HG02852 (cell line): ENCODE measurements around the gene RCBTB2.
"Not testable (repeated sequence)": the region's sequence is repeated elsewhere in the genome, so short reads cannot be mapped to it uniquely, and the experiment has no call there.

Experiments used
- ATAC-seq: cut with Tn5 transposase; IDR thresholded peaks from one replicate; pipeline ENCODE4 v1.9.1; 2021; ENCODE audit warnings: mild to moderate bottlenecking, moderate library complexity; ENCODE audit not compliant: unreplicated experiment

Gene RCBTB2

DNA sequence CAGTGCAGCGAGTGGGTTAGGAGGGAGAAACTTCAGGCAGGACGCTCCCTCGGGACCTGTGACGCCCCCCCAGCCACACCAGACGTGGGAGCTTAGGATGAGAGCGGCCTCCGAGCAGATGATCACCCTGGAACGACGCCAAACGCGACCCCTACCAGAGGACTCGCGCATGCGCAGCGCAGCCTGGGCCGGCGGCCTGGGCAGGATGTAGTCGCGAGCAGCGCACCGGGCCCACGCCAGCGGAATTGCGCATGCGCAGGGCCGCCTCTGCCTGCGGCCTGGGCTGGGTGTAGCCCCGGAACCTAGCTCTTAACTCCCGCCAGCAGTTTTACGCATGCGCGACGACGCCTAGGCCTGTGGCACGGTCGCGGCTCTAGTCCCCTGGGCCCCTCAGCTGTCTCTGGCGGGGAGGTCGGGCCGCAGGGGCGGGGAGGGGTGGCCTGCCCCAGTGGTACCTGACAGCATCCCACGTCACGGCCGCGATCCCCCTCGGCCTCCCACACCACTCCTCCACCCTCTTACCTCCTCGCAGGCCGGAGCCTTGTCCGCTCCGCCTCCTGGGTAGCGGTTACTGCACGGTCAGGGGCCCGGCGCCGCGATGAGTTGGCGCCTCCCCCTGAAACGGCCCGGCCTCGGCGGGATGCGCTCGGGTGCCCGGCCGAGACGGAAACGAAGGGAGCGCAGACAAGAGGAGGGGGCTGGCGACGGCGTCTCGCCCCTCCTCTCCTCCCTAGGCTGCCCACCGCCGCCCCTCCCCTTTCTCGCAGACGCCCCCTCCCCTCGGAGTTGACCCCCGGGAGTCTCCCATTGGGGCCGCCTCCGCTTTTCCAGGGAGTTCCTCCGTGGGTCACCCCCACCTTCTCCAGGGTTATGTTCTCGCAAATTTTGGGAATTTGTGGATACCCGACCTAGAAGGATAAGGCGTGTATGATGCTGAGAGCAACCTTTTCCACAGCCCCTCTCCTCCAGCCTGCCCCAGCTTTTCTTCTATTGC lies at the start of gene RCBTB2:
Gene RCBTB2, minus strand, starts transcription at position 575 of the 994 bp plus-strand sequence. CDS start 11,141 bp downstream, outside the sequence.
- peak; percentile 85 for ATAC-seq

DNA sequence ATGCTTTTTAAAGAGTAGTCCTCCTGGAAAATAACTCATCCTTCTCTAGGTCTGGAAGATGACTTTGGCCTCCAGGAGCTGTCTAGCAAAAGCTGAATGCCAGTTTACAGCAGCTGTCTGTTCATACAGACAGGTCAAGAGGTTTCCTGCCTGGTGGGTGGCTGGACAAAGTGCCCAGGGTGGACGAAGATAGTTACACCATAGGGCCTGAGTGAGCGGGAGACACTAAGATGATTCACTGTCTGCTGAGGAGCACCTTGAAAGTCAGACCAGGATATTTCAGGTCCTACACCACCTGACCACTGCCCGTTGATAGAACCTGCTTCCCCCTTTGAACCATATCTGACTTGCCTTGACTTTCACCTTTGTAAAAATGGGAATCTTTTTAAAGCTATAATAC lies 49.2 kb upstream of the RCBTB2 start:
- ATAC-seq = no peak

DNA sequence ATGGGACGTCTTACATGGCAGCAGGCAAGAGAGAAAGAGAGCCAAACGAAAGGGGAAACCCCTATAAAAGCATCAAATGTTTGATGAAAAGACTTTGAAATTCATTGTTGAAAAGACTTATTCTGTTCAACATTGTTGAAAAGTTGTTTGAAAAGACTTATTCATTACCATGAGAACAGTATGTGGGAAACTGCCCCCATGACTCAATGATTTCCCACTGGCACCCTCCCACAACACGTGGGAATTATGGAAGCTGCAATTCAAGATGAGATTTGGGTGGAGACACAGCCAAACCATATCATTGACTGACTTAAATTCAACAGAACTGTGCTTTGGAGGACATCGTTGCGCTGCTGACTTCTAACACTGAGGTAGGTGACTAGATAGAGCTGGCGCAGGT lies 48.0 kb upstream of the RCBTB2 start:
- no peak for ATAC-seq

DNA sequence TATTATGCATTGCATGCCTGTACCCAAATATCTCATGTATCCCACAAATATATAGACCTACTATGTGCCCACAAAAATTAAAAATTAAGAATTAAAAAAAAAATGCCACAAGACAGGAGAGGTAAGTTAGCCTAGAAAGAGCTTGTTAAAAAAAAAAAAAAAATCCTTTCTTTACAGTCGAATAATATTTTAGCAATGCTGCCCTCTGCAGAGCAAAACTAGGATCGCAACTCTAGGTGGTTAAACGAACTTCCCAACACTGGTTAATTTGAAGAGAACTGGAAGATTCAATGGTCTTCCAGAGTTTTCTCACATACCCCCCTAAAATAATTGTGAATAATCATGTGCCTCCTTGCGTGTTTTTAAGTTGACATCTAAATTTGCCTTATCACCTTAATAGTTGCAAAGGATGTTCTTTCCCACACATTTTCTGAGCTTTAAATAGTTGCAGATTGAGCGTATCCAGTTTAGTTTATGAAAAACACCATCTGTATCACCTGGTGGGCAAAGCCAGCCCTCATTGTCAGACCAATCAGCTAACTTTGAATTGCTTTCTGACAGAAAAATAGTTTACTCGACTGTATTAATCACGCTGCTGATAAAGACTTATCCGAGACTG lies 47.4 kb upstream of the RCBTB2 start:
- ATAC-seq = no peak

DNA sequence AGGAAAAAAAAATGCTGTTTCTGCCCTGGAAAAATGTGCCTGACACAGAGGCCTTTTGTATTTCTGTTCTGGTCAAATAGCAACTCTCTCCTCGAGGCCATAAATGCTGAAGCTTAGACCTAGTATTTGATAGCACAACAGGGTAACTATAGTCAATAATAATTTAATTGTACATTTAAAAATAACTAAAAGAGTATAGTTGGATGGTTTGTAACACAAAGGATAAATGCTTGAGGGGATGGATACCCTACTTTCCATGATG lies 47.0 kb upstream of the RCBTB2 start:
- not testable (repeated sequence) for ATAC-seq

DNA sequence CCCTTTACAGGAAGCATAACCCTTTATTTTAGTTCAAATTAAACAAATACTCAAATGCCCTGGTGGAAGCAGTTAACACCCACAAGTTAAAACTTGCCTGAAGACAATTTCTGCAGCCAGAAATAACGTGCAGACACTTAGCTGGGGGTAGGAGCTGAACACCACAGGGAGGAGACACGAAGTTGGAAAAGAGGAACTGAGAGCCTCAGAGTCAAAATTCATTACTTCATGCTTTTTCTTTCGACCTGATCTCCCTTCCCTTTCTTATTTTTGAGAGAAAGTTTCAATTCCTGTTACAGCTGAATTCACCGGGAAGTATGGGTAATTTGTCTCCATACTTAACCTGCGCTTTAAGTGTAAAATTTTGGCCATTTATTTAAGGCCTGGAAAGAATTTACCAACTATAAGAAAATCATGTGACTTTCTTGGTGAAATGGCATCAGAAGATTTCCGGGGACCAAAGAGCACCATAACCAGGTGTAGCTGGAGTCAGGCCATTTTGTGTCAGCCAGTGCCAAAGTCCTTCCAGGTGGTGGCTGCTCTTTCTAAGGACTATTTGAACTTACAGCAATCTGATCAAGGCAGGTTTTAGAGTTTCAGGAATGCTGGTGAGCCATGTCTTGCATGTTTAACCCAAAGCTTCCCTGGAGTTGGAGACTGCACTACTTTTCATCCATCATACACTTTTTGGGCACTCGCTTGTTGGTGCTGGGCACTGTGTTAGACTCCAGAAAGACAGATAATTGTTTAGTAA lies 46.5 kb upstream of the RCBTB2 start:
- ATAC-seq = peak; percentile 89

DNA sequence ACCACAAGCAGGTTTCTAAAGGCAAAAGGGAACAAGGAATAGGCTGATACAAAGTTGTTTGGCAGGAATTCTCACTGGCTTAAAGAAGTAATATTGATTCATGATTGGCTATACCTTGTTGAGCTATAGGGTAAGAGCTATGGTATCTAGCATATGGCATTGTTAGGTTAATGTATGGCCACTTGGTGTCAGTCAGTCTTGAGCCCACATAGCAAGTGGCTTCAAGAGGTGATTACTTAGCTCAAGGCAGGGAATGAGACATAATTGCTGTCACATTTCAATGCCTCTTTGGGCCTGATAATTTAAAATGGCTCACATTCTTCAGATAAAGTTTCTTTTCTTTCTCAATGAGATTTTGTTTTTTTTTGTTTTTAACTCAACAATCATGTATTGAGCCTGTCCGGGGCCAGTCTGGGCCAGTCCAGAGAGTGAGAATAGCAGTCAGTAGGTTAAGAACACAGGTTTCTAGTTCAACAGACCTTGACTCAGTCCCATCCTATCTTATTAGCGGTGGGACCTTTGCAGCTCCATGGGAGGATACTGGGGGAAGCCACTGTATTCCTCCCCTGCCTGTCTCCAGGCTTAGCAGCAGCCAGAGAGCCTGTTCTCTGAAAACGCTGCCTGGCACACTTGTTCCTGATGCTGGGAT lies 45.8 kb upstream of the RCBTB2 start:
- ATAC-seq = peak; percentile 49

DNA sequence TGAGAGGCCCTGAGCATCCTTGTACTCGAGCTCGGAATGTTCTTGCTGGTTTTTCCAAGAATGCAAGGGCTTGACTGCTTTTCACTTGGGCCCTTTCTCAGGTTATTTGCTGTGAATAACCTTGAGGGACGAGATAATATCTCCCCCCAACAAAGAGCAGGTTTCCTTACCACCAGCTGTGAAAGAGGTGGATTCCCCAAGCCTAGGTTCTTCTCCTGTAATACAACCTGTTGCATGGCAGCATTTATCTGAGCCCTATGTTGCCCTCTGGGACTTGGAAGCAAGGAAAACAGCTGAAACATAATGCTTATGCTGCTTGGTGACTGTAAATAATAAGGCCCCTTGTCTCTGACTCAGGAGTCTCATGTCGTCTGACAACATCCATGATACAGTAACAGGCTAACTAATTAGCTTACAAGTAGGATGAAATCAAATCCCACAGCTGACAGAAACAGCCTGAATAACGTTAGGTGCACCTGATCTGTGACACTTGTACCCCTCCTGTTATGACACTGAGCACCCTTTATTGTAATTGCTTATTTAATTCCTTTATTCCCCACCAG lies 43.6 kb upstream of the RCBTB2 start:
- no peak for ATAC-seq

DNA sequence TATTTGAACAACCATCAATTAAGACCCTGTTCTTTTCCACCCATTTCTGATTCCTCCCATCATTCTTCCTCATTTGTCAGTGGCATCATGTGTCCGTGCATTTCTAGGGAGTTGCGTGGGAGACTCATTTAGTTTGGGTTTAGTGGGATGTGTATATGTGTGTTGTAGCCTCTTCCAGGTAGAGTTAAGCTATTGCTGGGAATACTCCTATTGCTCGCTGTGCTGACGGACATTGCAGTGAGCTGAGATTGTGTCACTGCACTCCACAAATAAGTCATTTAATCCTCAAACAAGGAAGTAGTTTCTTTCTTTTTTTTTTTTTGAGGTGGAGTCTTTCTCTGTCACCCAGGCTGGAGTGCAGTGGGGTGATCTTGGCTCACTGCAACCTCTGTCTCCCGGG lies 42.2 kb upstream of the RCBTB2 start:
- no peak for ATAC-seq

DNA sequence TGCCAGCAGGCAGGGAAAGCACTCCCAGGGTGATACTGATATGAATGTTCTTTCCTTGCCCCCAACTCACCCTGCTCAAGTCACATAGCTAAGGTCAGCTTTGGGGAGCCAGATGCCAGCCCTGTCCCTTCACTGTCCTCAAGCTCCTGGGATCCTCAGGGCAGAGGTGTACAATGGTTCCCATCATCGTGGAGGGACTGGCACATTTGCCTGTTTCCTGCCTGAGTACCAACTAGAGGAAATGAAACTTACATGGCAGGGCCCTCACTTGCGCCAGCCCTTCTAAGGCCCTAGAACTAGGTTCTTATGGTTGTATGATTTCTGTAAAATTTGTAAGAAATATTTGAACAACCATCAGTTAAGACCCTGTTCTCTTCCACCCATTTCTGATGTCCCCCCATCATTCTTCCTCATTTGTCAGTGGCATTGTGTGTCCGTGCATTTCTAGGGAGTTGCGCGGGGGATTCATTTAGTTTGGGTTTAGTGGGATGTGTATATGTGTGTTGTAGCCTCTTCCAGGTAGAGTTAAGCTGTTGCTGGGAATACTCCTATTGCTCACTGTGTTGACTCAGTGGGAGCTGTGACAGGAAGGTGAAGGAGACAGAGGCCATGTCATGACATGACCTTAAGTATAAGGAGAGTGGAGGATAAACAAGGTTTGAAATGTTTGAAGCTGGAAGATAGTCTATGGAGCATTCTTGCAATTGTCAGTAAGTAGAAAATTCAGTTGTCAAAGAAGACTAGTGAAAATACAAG lies 41.3 kb upstream of the RCBTB2 start:
- ATAC-seq = no peak

DNA sequence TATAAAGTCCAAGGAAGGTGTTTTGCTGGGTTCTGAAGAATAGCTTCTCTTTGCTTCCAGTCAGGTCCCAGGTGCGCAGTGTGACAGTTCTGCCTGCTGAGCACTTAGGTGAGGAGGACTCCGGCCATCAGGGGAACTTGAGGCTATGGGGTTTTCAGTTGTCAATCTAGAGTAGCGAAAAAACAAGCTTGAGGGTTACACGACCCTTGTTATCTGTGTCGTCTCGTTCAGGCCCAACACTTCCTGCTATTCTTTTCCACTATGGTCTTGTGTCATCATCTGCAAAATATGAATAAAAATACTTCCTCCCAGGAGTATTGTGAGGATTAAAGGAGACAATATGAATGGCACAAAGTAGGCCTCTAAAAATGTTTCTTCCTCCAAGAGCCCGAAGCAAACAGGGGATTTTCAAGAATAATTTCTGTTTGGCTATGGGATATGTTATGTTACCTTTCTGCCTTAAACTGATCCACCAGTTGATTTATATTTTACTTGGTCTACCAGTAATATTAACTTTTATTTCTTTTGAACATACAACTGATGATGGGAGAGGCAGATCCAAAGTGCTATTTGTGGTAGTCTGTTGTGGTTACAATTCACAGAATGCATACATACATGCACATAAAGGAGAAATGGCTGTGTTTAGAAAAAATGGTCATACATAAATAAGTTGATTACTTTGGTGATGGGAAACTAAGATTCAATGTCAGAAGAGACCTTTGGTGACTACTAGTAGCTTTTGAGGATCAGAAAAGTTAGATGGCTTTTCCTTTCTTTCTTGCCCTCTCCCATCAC lies 40.5 kb upstream of the RCBTB2 start:
- ATAC-seq = no peak

DNA sequence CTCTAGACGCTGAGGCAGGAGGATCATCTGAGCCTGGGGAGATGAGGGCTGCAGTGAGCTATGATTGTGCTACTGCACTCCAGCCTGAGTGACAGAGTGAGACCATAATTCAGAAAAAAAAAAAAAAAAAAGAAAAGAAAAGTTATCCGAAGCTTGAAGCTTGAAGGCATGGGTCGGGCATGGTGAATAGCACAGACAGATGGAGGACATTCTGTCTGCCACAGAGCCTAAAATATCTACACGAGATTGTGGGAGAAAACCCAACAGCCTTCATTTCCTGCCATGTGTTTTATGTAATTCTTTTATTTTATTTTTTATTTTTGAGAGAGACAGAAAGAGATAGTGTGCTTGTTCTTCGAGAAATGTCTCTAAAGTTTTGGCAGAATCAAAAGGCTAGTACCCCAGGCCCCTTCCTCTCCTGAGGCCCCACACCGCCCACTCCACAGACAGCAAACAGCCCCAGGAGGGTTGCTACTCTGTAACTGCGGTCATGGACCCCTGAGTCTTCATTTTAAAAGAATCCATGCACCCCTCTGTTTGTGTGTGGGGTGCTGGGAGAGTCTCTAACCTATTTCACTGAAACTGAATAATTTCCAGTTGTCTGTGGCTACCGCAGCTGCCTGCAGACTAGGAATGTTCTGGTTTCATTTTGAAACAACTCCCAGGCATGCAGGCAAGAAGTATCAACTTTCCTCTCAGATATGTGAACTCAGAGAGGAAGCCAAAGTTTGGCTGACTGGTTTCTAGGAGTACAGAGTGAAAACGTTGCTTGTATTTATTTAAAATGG lies 38.4 kb upstream of the RCBTB2 start:
- ATAC-seq = peak; percentile 50

DNA sequence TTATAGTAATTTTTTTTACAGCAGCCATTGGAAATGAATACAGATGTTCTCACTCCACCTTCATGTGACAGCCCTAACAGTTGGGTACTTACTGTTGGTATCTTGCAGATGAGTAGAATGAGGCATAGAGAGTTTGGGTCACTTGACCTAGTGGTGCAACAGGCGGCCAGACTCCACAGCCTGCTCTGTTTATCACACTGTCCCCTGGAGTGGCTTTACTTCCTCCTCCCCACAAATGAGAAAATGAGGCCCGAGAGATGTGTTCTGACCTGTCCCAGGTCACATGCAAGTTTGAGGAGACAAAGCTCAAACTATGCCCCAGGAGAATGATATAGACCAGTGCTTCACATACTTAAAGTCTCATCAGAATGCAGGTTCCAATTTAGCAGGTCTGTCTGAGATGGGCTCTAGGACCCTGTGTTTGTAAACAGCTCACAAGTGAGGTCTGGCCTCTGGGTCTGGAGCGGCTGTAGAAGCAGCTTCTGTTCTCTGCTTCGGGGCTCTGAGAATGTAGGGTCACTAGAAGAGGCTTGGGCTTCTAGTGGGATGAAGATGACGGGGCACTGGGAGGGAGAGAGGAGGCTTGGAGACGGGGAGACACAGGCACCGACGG lies 37.4 kb upstream of the RCBTB2 start:
- no peak for ATAC-seq

DNA sequence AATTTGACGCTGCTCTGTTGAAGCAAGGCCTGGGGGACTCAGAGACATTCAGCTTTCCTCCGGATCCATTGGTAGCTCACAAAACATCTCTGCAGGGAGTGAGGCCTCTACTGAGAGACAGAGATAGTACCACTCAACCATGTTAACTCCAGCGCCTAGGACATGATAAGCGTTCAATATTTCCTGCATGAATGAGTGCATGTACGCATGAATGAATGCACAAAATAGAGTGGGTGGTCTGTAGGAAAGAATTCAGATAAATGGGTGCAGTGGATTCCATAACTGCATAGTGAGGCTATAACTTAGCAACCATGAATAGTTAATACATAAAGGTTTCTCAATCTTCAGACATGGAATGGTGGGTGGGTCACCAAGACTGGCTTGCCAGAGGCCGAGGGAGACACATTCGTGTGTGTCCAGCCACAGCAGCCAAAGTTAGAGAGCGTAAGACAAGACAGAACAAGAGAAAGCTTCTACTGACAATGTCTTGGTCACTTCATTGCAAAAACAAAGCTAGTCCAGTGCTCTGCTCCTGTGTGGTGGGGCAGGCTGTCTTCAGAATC lies 36.3 kb upstream of the RCBTB2 start:
- no peak for ATAC-seq

DNA sequence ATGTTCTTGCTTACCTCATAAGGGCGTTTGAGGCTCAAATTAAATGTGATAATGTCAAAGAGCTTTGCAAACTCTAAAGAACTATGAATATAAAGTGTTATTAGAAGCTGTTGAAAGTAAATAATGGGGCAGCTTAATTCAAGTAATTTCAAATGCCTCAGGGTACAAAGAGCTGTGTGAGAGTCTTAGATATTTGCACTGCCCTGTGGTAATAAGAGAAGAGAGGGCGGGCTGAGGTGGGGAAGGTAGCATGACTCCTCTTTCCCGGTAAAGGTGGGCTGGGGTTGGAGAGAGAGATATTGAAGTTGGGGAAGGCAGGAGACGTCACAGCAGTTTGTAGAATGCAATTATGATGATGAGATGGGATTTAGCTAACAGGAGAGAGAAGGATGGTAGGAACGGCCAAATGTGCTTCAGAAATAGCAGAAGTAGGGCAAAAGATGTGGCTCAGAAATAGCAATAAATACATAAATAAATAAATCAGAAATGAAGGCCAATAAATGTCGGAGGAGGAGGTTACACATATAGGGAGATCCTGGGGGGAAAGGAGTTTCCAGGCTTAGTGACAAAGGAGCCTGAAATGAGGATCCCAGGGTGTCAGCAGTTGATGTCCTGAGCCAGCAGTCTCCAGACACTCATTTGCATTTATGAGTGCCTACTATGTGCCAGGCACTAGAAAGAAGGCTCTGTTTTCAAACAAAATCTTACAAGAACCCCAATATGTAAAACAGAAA lies 35.7 kb upstream of the RCBTB2 start:
- ATAC-seq = no peak

DNA sequence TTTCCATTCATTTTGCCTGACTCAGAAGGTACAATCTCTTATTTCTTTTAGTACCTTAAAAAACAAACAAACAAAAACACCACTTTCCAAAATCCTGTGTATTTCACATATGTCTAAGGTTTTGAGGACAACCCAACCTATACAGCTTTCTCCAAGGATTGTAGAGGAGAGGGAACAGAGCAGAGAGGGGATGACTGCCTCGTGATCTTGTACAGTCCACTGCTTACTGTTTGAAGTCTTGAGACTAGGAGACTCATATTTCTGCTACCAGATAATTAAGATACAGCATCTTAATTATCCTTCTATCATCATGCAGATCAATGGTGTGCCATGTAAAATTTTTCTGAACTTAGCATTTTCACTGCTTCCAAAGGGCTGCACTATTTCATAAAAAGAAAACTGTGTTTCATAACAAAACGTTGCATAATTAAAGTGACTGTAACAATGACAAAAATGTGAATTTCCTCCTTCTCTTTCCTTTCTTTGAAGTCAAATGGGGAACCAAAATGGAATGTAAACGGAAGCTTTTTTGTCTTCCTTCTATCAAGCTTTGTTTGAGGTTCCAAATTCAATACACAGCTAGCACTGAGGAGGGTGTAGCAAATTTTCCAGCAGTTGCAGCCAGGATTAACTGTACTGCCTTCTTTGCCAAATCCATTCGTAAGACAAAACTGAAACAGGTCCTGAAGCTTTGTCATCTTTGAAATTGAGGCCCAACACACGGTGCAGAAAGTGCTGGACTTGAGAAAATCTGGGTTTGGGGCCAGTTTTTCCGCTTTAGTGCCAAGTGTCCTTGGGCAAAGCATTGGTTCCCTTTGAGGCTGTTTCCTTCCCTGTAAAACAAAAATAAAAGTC lies 34.9 kb upstream of the RCBTB2 start:
- ATAC-seq = no peak
